ENCODE measurements around the gene KAT2A. TPM values are rescaled to one million over a fixed set of nuclear protein-coding genes. Genes with fewer than 3 reads are reported as not detected.

KAT2A gene
- total RNA-seq, 1 experiment from 2014 or later: 42.1 TPM

- Histone ChIP-seq H2AFZ (no peak overlapping the region), H3K4me1 (replicated peaks; ENCODE audit: insufficient read depth) (no peaks in the 10 kb centered on the region), H3K9me3 (ENCODE audit: insufficient read depth, low read depth) (no peaks in the 10 kb centered on the region), H3K79me2 (ENCODE audit: low read depth) (no peaks in the 10 kb centered on the region), H3F3A (ENCODE audit: insufficient read depth, low read depth) (peaks cover 11% of the 10 kb centered on the region; the same call in 1 of the 2 replicates), H3K27ac (no peak overlapping the region), H4K20me1 (ENCODE audit: insufficient read depth) (no peaks in the 10 kb centered on the region), H3K27me3 (ENCODE audit: insufficient read depth, low read depth) (no peaks in the 10 kb centered on the region), H3K9me2 (ENCODE audit: insufficient read depth) (no peaks in the 10 kb centered on the region), H3K36me3 (ENCODE audit: low read depth) (no peaks in the 10 kb centered on the region), H3K4me2 (no peak overlapping the region), H3K4me3 (no peak overlapping the region)
- intact Hi-C loops (cut with micrococcal nuclease; ENCODE audit: unreplicated experiment): no loop called here
- ChIA-PET CTCF (no interaction called here), POLR2A (ENCODE audit: unreplicated experiment) (no interaction called here)
- no TSS peak for BruUV-seq (replicated peaks)
- no peak for DNase-seq
- TF ChIP-seq EZH2 (IDR thresholded peaks at IDR 0.05; ENCODE audit: low read depth) (no peak), CTCF (conservative IDR thresholded peaks at IDR 0.05) (no peak)
These were observed 30.0 kb downstream of the KAT2A start for GRCh38 chr17:42090964-42091790.

- H3K4me2 ChIP-seq: no peak overlapping the region
- no peaks in the 10 kb centered on the region for H3K9me2 ChIP-seq (ENCODE audit: insufficient read depth)
- no peak overlapping the region for H3K4me3 ChIP-seq
- H3K27ac ChIP-seq: no peak overlapping the region
- no peak overlapping the region for H2AFZ ChIP-seq
- BruUV-seq (replicated peaks): no TSS peak
- no peaks in the 10 kb centered on the region for H3K36me3 ChIP-seq (ENCODE audit: low read depth)
- no peaks in the 10 kb centered on the region for H3K79me2 ChIP-seq (ENCODE audit: low read depth)
- no peaks in the 10 kb centered on the region for H4K20me1 ChIP-seq (ENCODE audit: insufficient read depth)
- H3K9me3 ChIP-seq (ENCODE audit: insufficient read depth, low read depth): no peaks in the 10 kb centered on the region
- no peaks in the 10 kb centered on the region for H3K4me1 ChIP-seq (replicated peaks; ENCODE audit: insufficient read depth)
- ChIA-PET POLR2A (ENCODE audit: unreplicated experiment) (interaction anchor here (0.5 kb wide), 1 partner anchor 241 kb away, joined by 4 read pairs; no protein-coding TSS in a partner anchor), CTCF (no interaction called here)
- H3K27me3 ChIP-seq (ENCODE audit: insufficient read depth, low read depth): no peaks in the 10 kb centered on the region
- intact Hi-C loops (cut with micrococcal nuclease; ENCODE audit: unreplicated experiment): no loop called here
- TF ChIP-seq EZH2 (IDR thresholded peaks at IDR 0.05; ENCODE audit: low read depth) (no peak), CTCF (conservative IDR thresholded peaks at IDR 0.05) (no peak)
- peaks cover 11% of the 10 kb centered on the region; the same call in 1 of the 2 replicates for H3F3A ChIP-seq (ENCODE audit: insufficient read depth, low read depth)
- DNase-seq: no peak
These were observed 32.4 kb downstream of the KAT2A start for GRCh38 chr17:42088736-42089135.

- no peak overlapping the region for H3K4me2 ChIP-seq
- no peak for DNase-seq
- no peak overlapping the region for H3K27ac ChIP-seq
- no peaks in the 10 kb centered on the region for H3K27me3 ChIP-seq (ENCODE audit: insufficient read depth, low read depth)
- H3K9me3 ChIP-seq (ENCODE audit: insufficient read depth, low read depth): no peaks in the 10 kb centered on the region
- CTCF ChIA-PET: no interaction called here
- no peaks in the 10 kb centered on the region for H3K9me2 ChIP-seq (ENCODE audit: insufficient read depth)
- H3F3A ChIP-seq (ENCODE audit: insufficient read depth, low read depth): peaks cover 11% of the 10 kb centered on the region; the same call in 1 of the 2 replicates
- H3K36me3 ChIP-seq (ENCODE audit: low read depth): no peaks in the 10 kb centered on the region
- POLR2A ChIA-PET (ENCODE audit: unreplicated experiment): interaction anchor here (0.5 kb wide), 1 partner anchor 241 kb away, joined by 4 read pairs; no protein-coding TSS in a partner anchor
- no TSS peak for BruUV-seq (replicated peaks)
- intact Hi-C loops (cut with micrococcal nuclease; ENCODE audit: unreplicated experiment): no loop called here
- H3K79me2 ChIP-seq (ENCODE audit: low read depth): no peaks in the 10 kb centered on the region
- no peak for TF ChIP-seq EZH2 (IDR thresholded peaks at IDR 0.05; ENCODE audit: low read depth)
- no peak for TF ChIP-seq CTCF (conservative IDR thresholded peaks at IDR 0.05)
- no peaks in the 10 kb centered on the region for H4K20me1 ChIP-seq (ENCODE audit: insufficient read depth)
- no peak overlapping the region for H3K4me3 ChIP-seq
- H3K4me1 ChIP-seq (replicated peaks; ENCODE audit: insufficient read depth): no peaks in the 10 kb centered on the region
- no peak overlapping the region for H2AFZ ChIP-seq
These were observed 33.1 kb downstream of the KAT2A start for GRCh38 chr17:42087736-42088705.
